ENCODE data around the gene LUC7L.
"Not testable (repeated sequence)": the region's sequence is repeated elsewhere in the genome, so short reads cannot be mapped to it uniquely, and the experiment has no call there.

LUC7L gene

DNA sequence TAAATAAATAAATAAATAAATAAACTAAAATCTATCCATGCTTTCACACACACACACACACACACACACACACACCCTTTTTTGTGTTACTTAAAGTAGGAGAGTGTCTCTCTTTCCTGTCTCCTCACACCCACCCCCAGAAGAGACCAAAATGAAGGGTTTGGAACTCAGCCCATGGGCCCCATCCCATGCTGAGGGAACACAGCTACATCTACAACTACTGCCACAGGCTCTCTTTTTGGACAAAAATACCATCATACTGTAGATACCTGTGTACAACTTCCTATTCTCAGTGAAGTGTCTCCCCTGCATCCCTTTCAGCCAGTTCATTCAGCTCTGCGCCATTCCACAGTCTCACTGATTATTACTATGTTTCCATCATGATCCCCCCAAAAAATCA, 58.5 kb downstream of the LUC7L start:
- Mint-ChIP-seq H3K9me3 (no peaks in the 10 kb centered on the region), H3K36me3 (no peaks in the 10 kb centered on the region), H3K4me3 (no peak overlapping the region), H3K27me3 (peaks cover 48% of the 10 kb centered on the region), H3K4me1 (peaks cover 18% of the 10 kb centered on the region), H3K27ac (no peak overlapping the region)

DNA sequence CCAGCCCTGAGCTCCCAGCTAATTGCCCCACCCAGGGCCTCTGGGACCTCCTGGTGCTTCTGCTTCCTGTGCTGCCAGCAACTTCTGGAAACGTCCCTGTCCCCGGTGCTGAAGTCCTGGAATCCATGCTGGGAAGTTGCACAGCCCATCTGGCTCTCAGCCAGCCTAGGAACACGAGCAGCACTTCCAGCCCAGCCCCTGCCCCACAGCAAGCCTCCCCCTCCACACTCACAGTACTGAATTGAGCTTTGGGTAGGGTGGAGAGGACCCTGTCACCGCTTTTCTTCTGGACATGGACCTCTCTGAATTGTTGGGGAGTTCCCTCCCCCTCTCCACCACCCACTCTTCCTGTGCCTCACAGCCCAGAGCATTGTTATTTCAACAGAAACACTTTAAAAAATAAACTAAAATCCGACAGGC, 59.2 kb downstream of the LUC7L start:
- Mint-ChIP-seq H3K27me3 (peaks cover 42% of the 10 kb centered on the region), H3K4me1 (peaks cover 13% of the 10 kb centered on the region)
- not testable (repeated sequence) for H3K9me3 Mint-ChIP-seq, H3K4me3 Mint-ChIP-seq, H3K36me3 Mint-ChIP-seq, H3K27ac Mint-ChIP-seq

DNA sequence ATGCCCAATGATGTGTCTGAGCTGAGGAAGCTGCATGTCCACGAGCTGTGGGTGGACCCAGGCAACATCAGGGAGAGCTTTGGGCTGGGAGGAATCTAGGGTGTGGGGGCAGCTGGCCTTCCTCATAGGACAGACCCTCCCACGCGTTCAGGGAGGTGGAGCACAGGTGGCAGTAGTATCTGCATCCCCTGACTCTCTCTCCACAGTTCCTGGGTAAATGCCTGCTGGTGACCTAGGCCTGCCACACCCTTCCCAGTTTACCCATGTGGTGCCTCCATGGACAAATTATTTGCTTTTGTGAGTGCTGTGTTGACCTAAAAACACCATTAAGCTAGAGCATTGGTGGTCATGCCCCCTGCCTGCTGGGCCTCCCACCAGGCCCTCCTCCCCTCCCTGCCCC, 60.2 kb downstream of the LUC7L start:
- H3K4me1 Mint-ChIP-seq = peaks cover 10% of the 10 kb centered on the region
- H3K9me3 Mint-ChIP-seq = no peaks in the 10 kb centered on the region
- no peak overlapping the region for H3K4me3 Mint-ChIP-seq
- H3K27ac Mint-ChIP-seq = no peak overlapping the region
- H3K27me3 Mint-ChIP-seq = peaks cover 33% of the 10 kb centered on the region
- H3K36me3 Mint-ChIP-seq = no peaks in the 10 kb centered on the region

DNA sequence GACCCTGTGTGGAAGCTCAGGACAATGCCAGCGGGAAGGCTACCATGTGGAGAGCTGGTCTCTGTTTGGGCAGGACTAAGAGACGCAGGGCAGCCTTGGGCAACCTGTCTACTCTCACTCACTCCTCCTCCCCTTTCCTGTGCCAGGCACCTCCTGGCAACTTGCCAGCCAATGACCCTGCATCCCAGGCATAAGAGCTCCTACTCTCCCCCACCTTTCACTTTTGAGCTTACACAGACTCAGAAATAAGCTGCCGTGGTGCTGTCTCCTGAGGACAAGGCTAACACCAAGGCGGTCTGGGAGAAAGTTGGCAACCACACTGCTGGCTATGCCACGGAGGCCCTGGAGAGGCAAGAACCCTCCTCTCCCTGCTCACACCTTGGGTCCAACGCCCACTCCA, 60.8 kb downstream of the LUC7L start:
- Mint-ChIP-seq H3K27me3 (peaks cover 33% of the 10 kb centered on the region), H3K27ac (peak overlapping the region; percentile 25), H3K9me3 (no peaks in the 10 kb centered on the region), H3K4me3 (no peak overlapping the region), H3K4me1 (peaks cover 8% of the 10 kb centered on the region), H3K36me3 (no peaks in the 10 kb centered on the region)

DNA sequence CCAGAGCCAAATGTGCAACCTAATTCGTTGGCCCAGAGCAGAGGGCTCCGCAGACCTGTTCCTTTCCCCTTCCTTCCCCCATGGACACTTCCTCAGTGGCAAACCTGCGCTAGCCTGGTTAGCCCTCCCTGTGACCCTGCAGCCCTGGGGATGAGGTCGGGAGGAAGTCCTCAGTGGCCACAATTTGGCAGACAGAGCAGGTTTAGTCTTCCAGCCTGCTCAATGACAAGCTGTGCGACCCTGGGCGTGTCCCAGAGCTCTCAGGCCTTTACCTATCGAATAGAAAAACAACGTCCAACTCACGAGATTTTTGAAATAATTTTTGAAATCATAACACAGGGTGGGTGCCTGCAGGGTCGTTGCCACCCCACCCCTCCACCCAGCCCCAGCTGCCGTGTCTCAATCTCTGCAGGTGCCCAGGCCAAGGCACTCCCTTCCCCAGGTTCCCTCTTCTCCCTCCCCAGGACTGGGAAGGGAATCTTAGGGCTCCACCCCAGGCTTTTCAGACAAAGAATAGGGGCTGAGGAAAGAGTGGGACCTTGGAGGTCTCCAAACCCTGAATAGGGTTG, 62.0 kb downstream of the LUC7L start:
- Mint-ChIP-seq H3K27ac (no peak overlapping the region), H3K4me3 (peak overlapping the region; percentile 24), H3K9me3 (no peaks in the 10 kb centered on the region), H3K27me3 (peaks cover 33% of the 10 kb centered on the region), H3K36me3 (no peaks in the 10 kb centered on the region), H3K4me1 (peaks cover 5% of the 10 kb centered on the region)

DNA sequence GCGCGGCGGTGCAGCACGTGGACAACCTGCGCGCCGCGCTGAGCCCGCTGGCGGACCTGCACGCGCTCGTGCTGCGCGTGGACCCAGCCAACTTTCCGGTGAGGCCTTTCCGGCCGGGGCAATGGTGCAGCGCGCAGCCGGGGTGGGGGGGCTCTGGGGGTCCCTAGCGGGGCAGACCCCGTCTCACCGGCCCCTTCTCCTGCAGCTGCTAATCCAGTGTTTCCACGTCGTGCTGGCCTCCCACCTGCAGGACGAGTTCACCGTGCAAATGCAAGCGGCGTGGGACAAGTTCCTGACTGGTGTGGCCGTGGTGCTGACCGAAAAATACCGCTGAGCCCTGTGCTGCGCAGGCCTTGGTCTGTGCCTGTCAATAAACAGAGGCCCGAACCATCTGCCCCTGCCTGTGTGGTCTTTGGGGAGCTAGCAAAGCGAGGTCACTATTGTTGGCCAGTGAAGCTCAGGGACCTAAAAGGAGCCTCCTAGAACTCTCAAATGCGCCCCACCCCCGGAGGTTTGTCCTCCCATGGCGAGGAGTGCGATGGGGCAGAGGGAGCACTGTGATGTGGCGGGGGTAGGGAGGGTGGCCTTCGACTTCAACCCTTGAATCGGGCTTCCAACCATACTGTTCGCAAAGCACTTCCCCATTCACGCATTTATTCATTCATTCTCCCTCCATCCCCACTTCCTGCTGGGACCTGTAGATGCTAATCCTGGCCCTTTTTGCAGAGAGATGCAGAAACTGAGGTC, 62.7 kb downstream of the LUC7L start:
- Mint-ChIP-seq H3K27me3 (peaks cover 29% of the 10 kb centered on the region), H3K9me3 (no peaks in the 10 kb centered on the region), H3K4me3 (peak overlapping the region; percentile 39), H3K36me3 (no peaks in the 10 kb centered on the region), H3K27ac (no peak overlapping the region), H3K4me1 (peaks cover 5% of the 10 kb centered on the region)

DNA sequence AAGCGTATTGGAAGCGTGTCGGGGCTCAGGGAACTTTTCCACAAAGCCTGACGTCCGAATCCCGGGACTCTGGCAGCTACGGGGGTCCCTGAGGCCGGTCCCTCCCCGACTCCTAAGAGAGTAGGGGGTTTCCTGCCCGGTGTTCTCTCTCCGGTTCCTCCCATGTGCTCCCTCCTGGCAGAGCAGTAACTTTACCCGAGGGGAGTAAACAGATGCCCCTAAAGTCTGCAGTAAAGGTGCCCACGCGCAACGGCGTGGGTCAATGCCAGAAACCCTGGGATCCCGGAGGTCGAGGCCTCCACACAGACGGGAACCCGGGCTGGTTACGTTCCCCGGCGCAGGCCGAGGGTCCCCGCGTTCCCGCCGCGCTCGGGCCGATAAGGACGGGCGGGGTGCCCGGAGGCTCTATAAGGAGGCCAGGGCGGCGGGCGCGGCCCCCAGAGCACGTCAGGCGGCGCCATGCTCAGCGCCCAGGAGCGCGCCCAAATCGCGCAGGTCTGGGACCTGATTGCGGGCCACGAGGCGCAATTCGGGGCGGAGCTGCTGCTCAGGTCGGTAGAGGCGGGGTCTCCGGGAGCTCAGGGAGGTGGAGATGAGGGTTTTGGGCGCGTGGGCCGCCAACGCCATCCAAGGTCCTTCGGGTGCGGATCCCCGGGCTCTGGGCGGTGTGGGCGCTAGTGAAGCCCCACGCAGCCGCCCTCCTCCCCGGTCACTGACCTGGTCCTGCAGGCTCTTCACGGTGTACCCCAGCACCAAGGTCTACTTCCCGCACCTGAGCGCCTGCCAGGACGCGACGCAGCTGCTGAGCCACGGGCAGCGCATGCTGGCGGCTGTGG, 63.5 kb downstream of the LUC7L start, which contains the start of gene HBM:
Gene HBM (plus strand): TSS at position 440 of the 836 bp plus-strand sequence. CDS start 20 bp downstream, at position 460.
- Mint-ChIP-seq H3K9me3 (no peaks in the 10 kb centered on the region), H3K4me1 (peaks cover 5% of the 10 kb centered on the region), H3K27me3 (peaks cover 24% of the 10 kb centered on the region), H3K4me3 (peak within 1 kb of the TSS; percentile 55), H3K27ac (no peak within 1 kb of the TSS), H3K36me3 (no peaks in the 10 kb centered on the region)

DNA sequence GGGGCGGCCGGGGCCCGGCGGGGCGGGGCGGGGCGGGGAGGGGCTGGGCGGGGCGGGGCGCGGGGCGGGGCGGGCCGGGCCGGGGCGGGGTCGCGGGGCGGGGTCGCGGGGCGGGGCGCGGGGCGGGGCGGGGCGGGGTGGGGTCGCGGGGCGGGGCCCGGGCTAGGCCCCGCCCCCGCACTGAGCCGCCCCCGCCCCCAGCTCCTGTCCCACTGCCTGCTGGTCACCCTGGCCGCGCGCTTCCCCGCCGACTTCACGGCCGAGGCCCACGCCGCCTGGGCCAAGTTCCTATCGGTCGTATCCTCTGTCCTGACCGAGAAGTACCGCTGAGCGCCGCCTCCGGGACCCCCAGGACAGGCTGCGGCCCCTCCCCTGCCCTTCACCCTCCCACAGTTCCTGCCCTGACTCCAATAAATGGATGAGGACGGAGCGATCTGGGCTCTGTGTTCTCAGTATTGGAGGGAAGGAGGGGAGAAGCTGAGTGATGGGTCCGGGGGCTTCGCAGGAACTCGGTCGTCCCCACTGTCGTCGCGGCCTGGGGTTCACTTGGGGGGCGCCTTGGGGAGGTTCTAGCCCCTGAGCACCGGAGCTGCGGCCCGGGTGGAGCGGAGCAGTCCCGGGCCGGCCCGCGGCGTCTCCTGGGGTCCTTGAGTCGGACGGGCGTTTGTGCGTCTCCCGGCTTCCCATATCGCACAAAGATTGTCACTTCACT, 64.3 kb downstream of the LUC7L start:
- H3K27me3 Mint-ChIP-seq = peaks cover 18% of the 10 kb centered on the region
- no peaks in the 10 kb centered on the region for H3K9me3 Mint-ChIP-seq
- H3K36me3 Mint-ChIP-seq = no peaks in the 10 kb centered on the region
- peaks cover 5% of the 10 kb centered on the region for H3K4me1 Mint-ChIP-seq
- H3K4me3 Mint-ChIP-seq = peak overlapping the region; percentile 39
- no peak overlapping the region for H3K27ac Mint-ChIP-seq

DNA sequence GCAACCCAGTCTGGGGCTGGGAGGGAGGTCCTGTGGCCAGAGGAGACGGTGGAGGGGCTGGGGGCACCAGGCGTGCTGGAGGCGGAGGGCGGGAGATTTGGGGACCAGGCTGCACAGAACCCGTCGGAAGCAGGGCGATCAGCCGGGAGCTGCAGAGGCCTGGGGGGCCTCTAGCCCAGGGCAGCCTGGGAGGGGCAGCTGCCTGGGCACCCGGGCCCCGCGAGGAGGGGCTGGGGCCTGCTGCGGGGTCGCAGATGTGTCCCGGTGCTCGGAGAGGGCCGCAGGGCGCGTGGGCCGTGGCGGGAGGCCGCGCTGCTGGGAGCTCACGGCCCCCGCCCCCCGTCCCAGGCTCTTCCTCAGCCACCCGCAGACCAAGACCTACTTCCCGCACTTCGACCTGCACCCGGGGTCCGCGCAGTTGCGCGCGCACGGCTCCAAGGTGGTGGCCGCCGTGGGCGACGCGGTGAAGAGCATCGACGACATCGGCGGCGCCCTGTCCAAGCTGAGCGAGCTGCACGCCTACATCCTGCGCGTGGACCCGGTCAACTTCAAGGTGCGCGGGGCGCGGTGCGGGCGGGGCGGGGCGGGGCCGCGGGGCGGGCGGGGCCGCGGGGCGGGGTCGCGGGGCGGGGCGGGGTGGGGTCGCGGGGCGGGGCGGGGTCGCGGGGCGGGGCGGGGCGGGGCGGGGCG, 65.0 kb downstream of the LUC7L start:
- not testable (repeated sequence) for H3K9me3 Mint-ChIP-seq, H3K27ac Mint-ChIP-seq, H3K4me3 Mint-ChIP-seq, H3K36me3 Mint-ChIP-seq, H3K4me1 Mint-ChIP-seq
- H3K27me3 Mint-ChIP-seq = peaks cover 19% of the 10 kb centered on the region

DNA sequence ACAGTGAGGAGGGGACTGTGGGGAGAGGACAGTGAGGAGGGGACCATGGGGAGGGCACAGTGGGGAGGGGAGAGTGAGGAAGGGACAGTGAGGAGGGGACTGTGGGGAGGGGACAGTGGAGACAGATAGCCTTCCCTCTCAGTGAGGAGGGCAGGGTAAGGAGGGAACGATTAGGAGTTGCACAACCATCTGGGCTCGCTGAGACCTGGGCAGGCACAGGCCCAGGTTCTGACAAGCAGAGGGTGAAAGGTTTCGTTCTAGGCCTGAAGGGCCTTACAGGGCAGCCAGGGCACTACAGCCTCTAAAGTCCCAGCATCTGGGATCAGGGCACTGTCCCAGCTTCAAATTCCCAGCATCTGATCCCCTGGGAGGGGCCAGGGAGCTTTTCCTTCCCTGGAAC, 65.6 kb downstream of the LUC7L start:
- Mint-ChIP-seq H3K27me3 (peaks cover 19% of the 10 kb centered on the region), H3K4me3 (peak overlapping the region; percentile 55)
- H3K27ac Mint-ChIP-seq, H3K9me3 Mint-ChIP-seq, H3K4me1 Mint-ChIP-seq, H3K36me3 Mint-ChIP-seq: not testable (repeated sequence)

DNA sequence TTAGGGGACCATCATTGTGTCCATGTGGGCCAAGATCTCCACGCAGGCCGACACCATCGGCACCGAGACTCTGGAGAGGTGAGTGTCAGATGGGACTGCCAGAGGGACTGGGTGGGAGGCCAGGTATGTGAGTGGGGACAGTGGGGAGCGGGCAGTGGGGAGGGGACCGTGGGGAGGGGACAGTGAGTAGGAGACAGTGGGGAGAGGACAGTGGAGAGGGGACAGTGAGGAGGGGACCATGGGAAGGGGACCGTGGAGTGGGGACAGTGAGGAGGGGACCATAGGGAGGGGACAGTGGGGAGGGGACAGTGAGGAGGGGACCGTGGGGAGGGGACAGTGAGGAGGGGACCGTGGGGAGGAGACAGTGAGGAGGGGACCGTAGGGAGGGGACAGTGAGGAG, 66.1 kb downstream of the LUC7L start:
- not testable (repeated sequence) for H3K4me3 Mint-ChIP-seq, H3K4me1 Mint-ChIP-seq, H3K27ac Mint-ChIP-seq, H3K9me3 Mint-ChIP-seq, H3K36me3 Mint-ChIP-seq
- peaks cover 17% of the 10 kb centered on the region for H3K27me3 Mint-ChIP-seq

DNA sequence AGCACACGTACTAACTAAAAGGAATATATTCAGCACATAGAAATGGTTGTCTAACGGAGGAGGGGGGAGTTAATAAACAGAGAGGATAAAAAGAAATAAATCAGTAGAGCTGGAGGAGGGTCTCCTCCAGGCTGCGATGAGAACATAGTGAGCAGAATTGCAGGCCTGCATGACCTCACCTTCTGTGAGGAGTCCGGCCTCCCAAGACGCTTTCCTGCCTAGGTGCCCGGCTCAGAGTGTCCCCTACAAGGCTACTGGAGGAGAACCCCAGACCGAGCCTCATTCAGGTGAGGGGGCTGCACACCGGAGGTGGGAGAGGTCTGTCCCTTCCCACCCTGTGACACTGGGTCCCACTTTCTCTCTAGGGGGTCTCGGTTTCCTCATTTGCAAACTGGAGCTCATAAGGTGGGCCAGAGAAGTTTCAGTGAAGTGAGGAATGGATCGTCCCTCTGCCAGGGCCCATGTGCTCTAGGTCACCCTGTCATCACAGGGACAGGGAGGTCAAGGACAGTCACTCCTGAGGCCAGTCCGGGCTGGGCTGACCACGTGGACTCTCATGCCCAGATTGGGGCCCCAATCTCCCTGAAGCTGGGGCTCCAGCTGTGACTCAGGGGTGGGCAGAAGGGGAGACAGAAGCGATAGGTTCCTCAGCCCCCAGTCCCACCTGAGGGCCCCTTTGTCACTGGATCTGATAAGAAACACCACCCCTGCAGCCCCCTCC, 66.8 kb downstream of the LUC7L start:
- Mint-ChIP-seq H3K4me1 (peaks cover 5% of the 10 kb centered on the region), H3K36me3 (no peaks in the 10 kb centered on the region), H3K27me3 (peaks cover 15% of the 10 kb centered on the region), H3K9me3 (no peaks in the 10 kb centered on the region), H3K4me3 (no peak overlapping the region), H3K27ac (no peak overlapping the region)

DNA sequence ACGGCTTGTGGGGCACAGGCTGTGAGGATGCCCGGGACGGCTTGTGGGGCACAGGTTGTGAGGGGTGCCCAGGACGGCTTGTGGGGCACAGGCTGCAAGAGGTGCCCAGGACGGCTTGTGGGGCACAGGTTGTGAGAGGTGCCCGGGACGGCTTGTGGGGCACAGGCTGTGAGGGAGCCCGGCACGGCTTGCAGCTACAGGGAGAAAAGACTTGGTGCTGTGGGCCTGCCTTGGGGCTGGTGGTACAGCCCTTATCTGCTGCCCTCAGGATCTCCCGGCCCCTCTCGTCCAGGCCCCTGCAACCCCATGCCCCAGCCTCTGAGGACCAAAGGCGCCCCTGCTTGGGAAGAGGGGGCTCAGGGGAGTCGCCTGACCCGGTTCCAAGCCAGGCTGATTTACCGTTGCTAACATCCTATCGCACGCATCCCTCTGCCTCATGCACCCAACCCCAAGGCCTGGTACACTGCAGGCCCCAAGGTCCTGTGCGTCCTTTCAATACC, 68.5 kb downstream of the LUC7L start:
- peaks cover 13% of the 10 kb centered on the region for H3K27me3 Mint-ChIP-seq
- no peaks in the 10 kb centered on the region for H3K9me3 Mint-ChIP-seq
- H3K4me3 Mint-ChIP-seq = no peak overlapping the region
- no peaks in the 10 kb centered on the region for H3K4me1 Mint-ChIP-seq
- H3K27ac Mint-ChIP-seq = no peak overlapping the region
- H3K36me3 Mint-ChIP-seq = no peaks in the 10 kb centered on the region

DNA sequence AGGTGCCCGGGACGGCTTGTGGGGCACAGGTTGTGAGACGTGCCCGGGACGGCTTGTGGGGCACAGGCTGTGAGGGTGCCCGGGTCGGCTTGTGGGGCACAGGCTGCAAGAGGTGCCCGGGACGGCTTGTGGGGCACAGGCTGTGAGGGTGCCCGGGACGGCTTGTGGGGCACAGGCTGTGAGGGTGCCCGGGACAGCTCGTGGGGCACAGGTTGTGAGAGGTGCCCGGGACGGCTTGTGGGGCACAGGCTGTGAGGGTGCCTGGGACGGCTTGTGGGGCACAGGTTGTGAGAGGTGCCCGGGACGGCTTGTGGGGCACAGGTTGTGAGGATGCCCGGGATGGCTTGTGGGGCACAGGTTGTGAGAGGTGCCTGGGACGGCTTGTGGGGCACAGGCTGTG, 69.0 kb downstream of the LUC7L start:
- not testable (repeated sequence) for H3K4me1 Mint-ChIP-seq, H3K36me3 Mint-ChIP-seq
- H3K27me3 Mint-ChIP-seq = peaks cover 16% of the 10 kb centered on the region

More for the DNA sequence above, 69.0 kb downstream of the LUC7L start:
- not testable (repeated sequence) for H3K4me3 Mint-ChIP-seq, H3K27ac Mint-ChIP-seq, H3K9me3 Mint-ChIP-seq
